HUES48 (cell line): ENCODE measurements around the gene ARHGEF19.
"Not testable (repeated sequence)": the region's sequence is repeated elsewhere in the genome, so short reads cannot be mapped to it uniquely, and the experiment has no call there.

Source experiments
- H3K27ac ChIP-seq: one replicate; pipeline ENCODE4 v1.7.0; 2013; ENCODE audit warnings: low read depth, low read length, inconsistent platforms
- H3K27me3 ChIP-seq: 2 replicates; pipeline ENCODE4 v1.6.1; 2013; ENCODE audit warnings: mild to moderate bottlenecking, low read length; ENCODE audit not compliant: control insufficient read depth, insufficient read depth
- H3K36me3 ChIP-seq: 2 replicates; pipeline ENCODE4 v1.6.1; 2013; ENCODE audit warnings: low read length; ENCODE audit not compliant: control insufficient read depth, insufficient read depth
- H3K4me1 ChIP-seq: 2 replicates; pipeline ENCODE4 v1.6.1; 2013; ENCODE audit warnings: mild to moderate bottlenecking, low read length; ENCODE audit not compliant: control insufficient read depth, insufficient read depth
- H3K4me3 ChIP-seq: 2 replicates; pipeline ENCODE4 v1.5.1; 2013; ENCODE audit warnings: mild to moderate bottlenecking, low read depth, low read length
- H3K9ac ChIP-seq: 2 replicates; pipeline ENCODE4 v1.6.1; 2013; ENCODE audit warnings: mild to moderate bottlenecking, low read depth, low read length, moderate library complexity
- H3K9me3 ChIP-seq: 2 replicates; pipeline ENCODE4 v1.6.1; 2013; ENCODE audit warnings: low read length; ENCODE audit not compliant: control insufficient read depth, insufficient read depth

Gene ARHGEF19

GRCh38 chr1:16202281-16203210, 9.9 kb downstream of the ARHGEF19 start:
- peaks cover 5% of the 10 kb centered on the region; the same call in 1 of the 2 replicates for H3K4me1 ChIP-seq
- no peak overlapping the region for H3K9ac ChIP-seq
- peaks cover 53% of the 10 kb centered on the region for H3K36me3 ChIP-seq
- no peak overlapping the region for H3K27ac ChIP-seq
- H3K27me3 ChIP-seq = no peaks in the 10 kb centered on the region
- H3K4me3 ChIP-seq = no peak overlapping the region
- no peaks in the 10 kb centered on the region for H3K9me3 ChIP-seq

GRCh38 chr1:16199700-16200099, 12.8 kb downstream of the ARHGEF19 start:
- Histone ChIP-seq H3K27ac (no peak overlapping the region), H3K9me3 (no peaks in the 10 kb centered on the region), H3K4me1 (no peaks in the 10 kb centered on the region), H3K4me3 (no peak overlapping the region), H3K36me3 (peaks cover 50% of the 10 kb centered on the region), H3K27me3 (no peaks in the 10 kb centered on the region), H3K9ac (no peak overlapping the region)

DNA sequence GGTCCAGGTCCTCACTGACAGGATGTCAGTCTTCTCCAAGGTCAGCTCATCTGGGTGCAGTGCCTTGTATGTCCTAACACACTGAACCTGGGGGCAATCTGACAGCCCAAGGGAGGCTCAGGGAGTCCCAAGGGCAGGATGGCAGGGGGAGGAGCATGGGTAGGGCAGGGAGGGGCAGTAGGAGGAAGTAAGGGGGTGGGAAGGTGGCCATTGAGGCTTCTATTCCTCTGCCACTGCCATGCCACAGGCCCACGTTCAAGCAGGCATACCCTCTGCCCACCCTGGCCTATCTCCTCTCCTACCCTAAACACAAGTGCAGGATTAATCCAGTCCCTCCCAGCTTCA, 13.3 kb downstream of the ARHGEF19 start:
- H3K36me3 ChIP-seq = peaks cover 44% of the 10 kb centered on the region
- H3K4me3 ChIP-seq = no peak overlapping the region
- H3K27me3 ChIP-seq = no peaks in the 10 kb centered on the region
- no peak overlapping the region for H3K27ac ChIP-seq
- H3K4me1 ChIP-seq = no peaks in the 10 kb centered on the region
- H3K9me3 ChIP-seq = no peaks in the 10 kb centered on the region
- no peak overlapping the region for H3K9ac ChIP-seq

DNA sequence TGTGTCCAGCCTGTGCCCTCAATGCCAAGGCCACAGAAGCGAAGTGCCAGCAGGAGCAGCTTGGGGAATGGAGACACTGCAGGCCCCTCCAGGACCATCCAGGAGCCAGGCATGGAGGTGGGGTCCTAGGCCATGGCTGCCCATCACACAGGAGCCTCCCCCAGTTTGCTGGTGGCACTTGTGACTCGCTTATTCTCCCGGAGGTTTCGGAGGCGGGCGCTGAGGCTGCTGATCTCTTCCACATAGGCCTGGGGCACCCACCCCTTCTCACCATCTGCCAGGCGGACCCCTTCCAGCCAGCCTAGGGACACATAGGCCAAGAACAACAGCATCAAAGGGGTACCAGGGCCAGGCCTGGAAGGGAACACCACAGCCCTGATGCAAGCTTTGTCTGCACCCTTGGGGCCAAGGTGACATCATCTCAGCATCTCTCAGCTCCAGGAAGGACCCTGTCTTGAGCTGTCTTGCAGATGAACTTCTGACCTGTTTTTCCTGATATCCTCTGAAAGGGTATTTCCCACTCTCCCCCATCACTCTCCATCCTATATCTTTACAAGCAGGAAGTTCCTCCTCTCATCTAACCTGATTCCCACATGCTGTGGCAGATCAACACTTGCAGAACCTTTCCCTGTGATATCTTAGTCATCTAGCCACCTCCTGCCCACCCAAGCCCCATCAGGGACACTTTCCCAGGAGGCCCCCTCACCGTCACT, 13.9 kb downstream of the ARHGEF19 start:
- Histone ChIP-seq H3K27me3 (no peaks in the 10 kb centered on the region), H3K36me3 (peaks cover 39% of the 10 kb centered on the region), H3K27ac (no peak overlapping the region), H3K9ac (no peak overlapping the region), H3K4me3 (no peak overlapping the region), H3K4me1 (no peaks in the 10 kb centered on the region), H3K9me3 (no peaks in the 10 kb centered on the region)

GRCh38 chr1:16196874-16197273, 15.6 kb downstream of the ARHGEF19 start:
- H3K9me3 ChIP-seq = no peaks in the 10 kb centered on the region
- H3K27ac ChIP-seq = no peak overlapping the region

GRCh38 chr1:16196139-16196538, 16.3 kb downstream of the ARHGEF19 start:
- H3K27ac ChIP-seq, H3K9ac ChIP-seq: not testable (repeated sequence)

More at GRCh38 chr1:16196874-16197273, 15.6 kb downstream of the ARHGEF19 start:
- H3K36me3 ChIP-seq = peaks cover 26% of the 10 kb centered on the region; the same call in 1 of the 2 replicates
- H3K27me3 ChIP-seq = no peaks in the 10 kb centered on the region
- H3K9ac ChIP-seq = no peak overlapping the region
- H3K4me1 ChIP-seq = no peaks in the 10 kb centered on the region
- H3K4me3 ChIP-seq = no peak overlapping the region

DNA sequence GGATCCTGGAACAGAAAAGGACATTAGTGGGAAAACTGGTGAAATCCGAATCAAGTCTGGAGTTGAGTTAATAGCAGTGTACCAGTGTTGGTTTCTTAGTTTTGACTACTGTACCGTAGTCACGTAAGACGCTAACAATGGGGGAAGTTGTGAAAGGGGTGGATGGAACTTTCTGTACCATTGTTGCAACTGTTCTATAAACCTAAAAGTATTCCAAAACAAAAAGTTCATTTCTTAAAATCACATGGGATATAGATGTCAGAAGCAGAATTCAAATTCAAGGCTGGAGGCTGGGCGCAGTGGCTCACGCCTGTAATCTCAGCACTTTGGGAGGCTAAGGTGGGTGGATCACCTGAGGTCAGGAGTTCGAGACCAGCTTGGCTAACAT, 16.9 kb downstream of the ARHGEF19 start:
- H3K27ac ChIP-seq = no peak overlapping the region
- H3K36me3 ChIP-seq = peaks cover 15% of the 10 kb centered on the region; the same call in 1 of the 2 replicates
- no peak overlapping the region for H3K4me3 ChIP-seq
- no peaks in the 10 kb centered on the region for H3K9me3 ChIP-seq
- H3K27me3 ChIP-seq = no peaks in the 10 kb centered on the region
- no peaks in the 10 kb centered on the region for H3K4me1 ChIP-seq
- H3K9ac ChIP-seq = no peak overlapping the region

More at GRCh38 chr1:16196139-16196538, 16.3 kb downstream of the ARHGEF19 start:
- not testable (repeated sequence) for H3K4me1 ChIP-seq, H3K9me3 ChIP-seq, H3K4me3 ChIP-seq, H3K27me3 ChIP-seq
- peaks cover 20% of the 10 kb centered on the region; the same call in 1 of the 2 replicates for H3K36me3 ChIP-seq

GRCh38 chr1:16191916-16192546, 20.4 kb downstream of the ARHGEF19 start:
- Histone ChIP-seq H3K27me3 (no peaks in the 10 kb centered on the region), H3K4me1 (no peaks in the 10 kb centered on the region), H3K27ac (no peak overlapping the region), H3K9ac (no peak overlapping the region), H3K4me3 (no peak overlapping the region), H3K36me3 (no peaks in the 10 kb centered on the region), H3K9me3 (no peaks in the 10 kb centered on the region)

DNA sequence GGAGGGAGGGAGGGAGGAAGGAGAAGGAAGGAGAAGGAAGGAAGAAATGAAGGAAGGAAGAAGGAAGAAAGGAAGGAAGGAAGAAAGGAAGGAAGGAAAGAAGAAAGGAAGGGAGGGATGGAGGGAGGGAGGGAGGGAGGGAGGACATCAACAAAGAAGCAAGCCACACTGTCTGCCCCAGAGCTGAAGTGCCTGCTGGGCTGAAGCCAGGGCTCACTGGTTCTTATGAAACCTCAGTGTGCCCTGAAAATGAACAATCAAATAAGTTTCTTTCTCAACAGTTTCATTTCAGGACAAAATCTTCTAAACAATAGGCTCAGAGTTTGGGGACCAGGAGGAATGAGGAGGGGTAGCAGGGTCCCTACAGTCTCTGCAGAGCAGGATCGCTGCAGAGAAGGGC, 21.1 kb downstream of the ARHGEF19 start:
- H3K27ac ChIP-seq = no peak overlapping the region
- H3K9me3 ChIP-seq = no peaks in the 10 kb centered on the region
- H3K27me3 ChIP-seq = no peaks in the 10 kb centered on the region
- H3K4me1 ChIP-seq = no peaks in the 10 kb centered on the region
- H3K9ac ChIP-seq = no peak overlapping the region
- H3K4me3 ChIP-seq = no peak overlapping the region
- no peaks in the 10 kb centered on the region for H3K36me3 ChIP-seq

DNA sequence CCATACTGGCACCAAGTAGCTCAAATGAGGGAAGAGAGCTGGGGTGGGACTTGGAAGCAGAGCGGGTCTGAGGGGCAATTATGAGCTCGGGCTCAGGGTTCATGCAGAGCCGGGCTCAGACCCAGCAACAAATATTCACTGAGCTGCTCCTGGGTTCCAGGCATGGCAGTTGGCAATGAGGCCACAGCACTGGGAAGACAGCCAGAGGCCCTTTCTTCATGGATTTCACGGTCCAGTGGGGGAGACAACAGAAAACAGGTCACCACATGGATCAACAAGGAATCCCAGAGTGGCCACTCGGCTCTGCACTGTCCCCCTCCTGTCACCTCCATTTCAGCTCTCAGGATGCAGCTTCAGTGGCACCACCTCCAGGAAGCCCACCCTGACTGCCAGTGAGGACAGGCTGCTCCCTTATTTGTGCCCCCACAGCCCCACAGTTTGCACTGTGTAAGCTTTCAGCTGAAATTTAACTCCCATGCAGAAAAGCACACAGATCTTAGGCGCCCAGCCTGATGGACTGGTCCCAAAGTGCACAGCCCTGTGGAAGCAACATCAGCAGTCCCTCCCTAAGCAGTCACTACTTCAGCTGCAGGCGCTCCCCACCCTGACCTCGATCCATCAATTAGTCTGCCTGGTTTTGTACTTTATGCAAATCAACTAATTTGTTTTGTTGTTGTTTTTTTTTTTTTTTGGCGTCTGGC, 22.4 kb downstream of the ARHGEF19 start:
- Histone ChIP-seq H3K27ac (no peak overlapping the region), H3K4me3 (no peak overlapping the region)

More for the DNA sequence above, 22.4 kb downstream of the ARHGEF19 start:
- no peaks in the 10 kb centered on the region for H3K9me3 ChIP-seq
- H3K36me3 ChIP-seq = no peaks in the 10 kb centered on the region
- no peaks in the 10 kb centered on the region for H3K4me1 ChIP-seq
- no peaks in the 10 kb centered on the region for H3K27me3 ChIP-seq
- no peak overlapping the region for H3K9ac ChIP-seq
